CD4-positive, alpha-beta T cell (primary cell): Measurements from ENCODE around the gene PLXNB2. TPM values are rescaled to one million over a fixed set of nuclear protein-coding genes. Genes with fewer than 3 reads are reported as not detected.

Experiments
- ATAC-seq: fragments of 200-7000 bp; cut with Tn5 transposase; one replicate; pipeline ENCODE4 v1.10.0; 2022; ENCODE audit warnings: mild to moderate bottlenecking; ENCODE audit not compliant: poor library complexity
- CTCF ChIA-PET: fragments of 350-600 bp; sonication (Branson Sonifier 250); formaldehyde crosslinking; loops from one replicate; lab custom pipeline; 2021; ENCODE audit warnings: antibody characterized with exemption, inconsistent platforms; lab: Charles Lee
- POLR2A ChIA-PET: fragments of 350-600 bp; sonication (Branson Sonifier 250); formaldehyde crosslinking; loops from one replicate; lab custom pipeline; 2021; ENCODE audit warnings: antibody characterized with exemption, inconsistent platforms; lab: Charles Lee
- DNase-seq, 14 experiments: peaks; one replicate each; pipeline ENCODE4 v3.0.0-alpha.2; 2013 to 2020; ENCODE audit warnings: mixed read lengths in 2 of 14
- H3K27ac ChIP-seq, 2 donors: one replicate each; pipeline versions ENCODE4 v1.5.1 to v1.7.0; 2013; ENCODE audit warnings: low read length in 2 of 2, low read depth in 1 of 2, mild to moderate bottlenecking in 1 of 2
- H3K27me3 ChIP-seq, 2 experiments: 1 replicate in 1 of 2; 2 replicates in 1 of 2; pipeline versions ENCODE4 v1.6.1 to v1.7.0; 2013; ENCODE audit warnings: low read length in 2 of 2, control low read depth in 1 of 2, mild to moderate bottlenecking in 1 of 2, moderate library complexity in 1 of 2; ENCODE audit not compliant: insufficient read depth in 2 of 2, control insufficient read depth in 1 of 2
- H3K36me3 ChIP-seq: one replicate; pipeline ENCODE4 v1.6.1; 2013; ENCODE audit warnings: low read length, control low read depth; ENCODE audit not compliant: insufficient read depth
- H3K4me1 ChIP-seq: one replicate; pipeline ENCODE4 v1.6.1; 2013; ENCODE audit warnings: low read length, control low read depth; ENCODE audit not compliant: insufficient read depth
- H3K4me3 ChIP-seq: one replicate; pipeline ENCODE4 v1.5.1; 2013; ENCODE audit warnings: mild to moderate bottlenecking, low read length, moderate library complexity
- H3K9me3 ChIP-seq, 2 experiments: 1 replicate in 1 of 2; 2 replicates in 1 of 2; pipeline versions ENCODE4 v1.6.1 to v1.7.0; 2013; ENCODE audit warnings: low read length in 2 of 2, mild to moderate bottlenecking in 2 of 2, control low read depth in 1 of 2, moderate library complexity in 1 of 2; ENCODE audit not compliant: control insufficient read depth in 1 of 2, insufficient read depth in 1 of 2
- H3K27ac Mint-ChIP-seq: one replicate; pipeline ENCODE4 v1.8.0; 2020; ENCODE audit warnings: mixed read lengths
- H3K27me3 Mint-ChIP-seq: one replicate; pipeline ENCODE4 v1.8.0; 2021; ENCODE audit warnings: mixed read lengths
- H3K36me3 Mint-ChIP-seq: one replicate; pipeline ENCODE4 v1.8.0; 2021; ENCODE audit warnings: low read depth, mixed read lengths
- H3K4me1 Mint-ChIP-seq: one replicate; pipeline ENCODE4 v1.8.0; 2021; ENCODE audit warnings: low read depth, mixed read lengths
- H3K4me3 Mint-ChIP-seq: one replicate; pipeline ENCODE4 v1.8.0; 2020; ENCODE audit warnings: mild to moderate bottlenecking, mixed read lengths
- H3K9me3 Mint-ChIP-seq: one replicate; pipeline ENCODE4 v1.8.0; 2020; ENCODE audit warnings: mixed read lengths
- CTCF ChIP-seq: fragments of 200-600 bp; IDR thresholded peaks from one replicate; pipeline ENCODE4 v1.8.0; 2022; ENCODE audit warnings: antibody characterized with exemption, mild to moderate bottlenecking
- intact Hi-C, 2 experiments: fragments of 100-400 bp; cut with DNase I in 1 of 2; cut with micrococcal nuclease in 1 of 2; formaldehyde crosslinking; loops; one replicate each; pipeline versions ENCODE4 v1.15.1 to v1.9.0; 2023 to 2025; cut with DNase I, micrococcal nuclease
- total RNA-seq, 174 experiments: library from RNA in 2 of 174; stranded (reverse) in 2 of 174; gene quantifications; one replicate each; pipeline ENCODE4 v1.2.3 and lab custom pipeline; 2021 to 2026

Gene PLXNB2
- total RNA-seq, 2 experiments from 2014 or later = 2.8 to 3.9 TPM

- Mint-ChIP-seq H3K27me3 (no peaks in the 10 kb centered on the region), H3K9me3 (no peaks in the 10 kb centered on the region), H3K4me3 (no peak overlapping the region), H3K36me3 (no peaks in the 10 kb centered on the region), H3K4me1 (peaks cover 16% of the 10 kb centered on the region), H3K27ac (no peak overlapping the region)
- no peaks in the 10 kb centered on the region for H3K9me3 ChIP-seq
- H3K4me3 ChIP-seq = no peak overlapping the region
- peak in 1 of 14 experiments; percentile 13 for DNase-seq
- ATAC-seq = no peak
- CTCF ChIA-PET = no interaction called here
- no peaks in the 10 kb centered on the region for H3K36me3 ChIP-seq
- no peaks in the 10 kb centered on the region for H3K27me3 ChIP-seq
- peaks cover 25% of the 10 kb centered on the region for H3K4me1 ChIP-seq
- no peak for TF ChIP-seq CTCF
- intact Hi-C loops = no loop called here
- no peak overlapping the region for H3K27ac ChIP-seq
- POLR2A ChIA-PET = no interaction called here
These were observed 9.7 kb upstream of the PLXNB2 start for GRCh38 chr22:50317178-50317577.

GRCh38 chr22:50316114-50317065 is 8.9 kb upstream of the PLXNB2 start:
- H3K27me3 Mint-ChIP-seq = no peaks in the 10 kb centered on the region
- intact Hi-C loops = no loop called here
- H3K27me3 ChIP-seq = no peaks in the 10 kb centered on the region
- no peak overlapping the region for H3K27ac ChIP-seq
- H3K36me3 ChIP-seq = peaks cover 2% of the 10 kb centered on the region
- ChIA-PET POLR2A (no interaction called here), CTCF (no interaction called here)
- peaks cover 16% of the 10 kb centered on the region for H3K4me1 Mint-ChIP-seq
- ATAC-seq (no peak), DNase-seq (no peak)
- no peaks in the 10 kb centered on the region for H3K36me3 Mint-ChIP-seq
- no peak overlapping the region for H3K27ac Mint-ChIP-seq
- no peaks in the 10 kb centered on the region for H3K9me3 ChIP-seq
- H3K4me3 ChIP-seq = no peak overlapping the region
- peaks cover 25% of the 10 kb centered on the region for H3K4me1 ChIP-seq
- TF ChIP-seq CTCF = no peak
- H3K4me3 Mint-ChIP-seq = no peak overlapping the region
- H3K9me3 Mint-ChIP-seq = no peaks in the 10 kb centered on the region

GRCh38 chr22:50315289-50316113 is 8.1 kb upstream of the PLXNB2 start:
- Histone ChIP-seq H3K9me3 (no peaks in the 10 kb centered on the region), H3K4me1 (peaks cover 25% of the 10 kb centered on the region), H3K4me3 (no peak overlapping the region), H3K27me3 (no peaks in the 10 kb centered on the region), H3K36me3 (peaks cover 2% of the 10 kb centered on the region), H3K27ac (peak overlapping the region; percentile 26 to 57)
- Mint-ChIP-seq H3K27ac (peak overlapping the region; percentile 19), H3K4me1 (peaks cover 16% of the 10 kb centered on the region), H3K27me3 (no peaks in the 10 kb centered on the region), H3K9me3 (no peaks in the 10 kb centered on the region), H3K36me3 (no peaks in the 10 kb centered on the region), H3K4me3 (peak overlapping the region; percentile 22)
- CTCF ChIA-PET = interaction anchor here (1.1 kb wide), 1 partner anchor 39 kb away, joined by 3 read pairs; no protein-coding TSS in a partner anchor
- DNase-seq = no peak
- ATAC-seq = no peak
- TF ChIP-seq CTCF = no peak
- intact Hi-C loops = no loop called here
- POLR2A ChIA-PET = interaction anchor here (0.8 kb wide), 1 partner anchor 43 kb away, joined by 3 read pairs; no protein-coding TSS in a partner anchor
